Adrenal gland (tissue), 12 donors: Measurements from ENCODE around the gene TNIK. TPM values are rescaled to one million over a fixed set of nuclear protein-coding genes. Genes with fewer than 3 reads are reported as not detected.

Experiments
- DNase-seq, 7 donors: peaks; one replicate each; pipeline ENCODE4 v3.0.0-alpha.2; 2019 to 2020
- H3K27ac ChIP-seq, 5 donors: fragments of 200-600 bp; sonication (generic) in 4 of 5; 1 replicate in 3 of 5; 2 replicates in 2 of 5; pipeline versions ENCODE4 v1.5.1 to v1.8.0; 2016 to 2020; ENCODE audit warnings: mild to moderate bottlenecking in 1 of 5
- H3K27me3 ChIP-seq: fragments of 200-600 bp; 2 replicates; pipeline ENCODE4 v1.8.0; 2021
- H3K36me3 ChIP-seq, 2 donors: fragments of 200-600 bp; replicated peaks in 1 of 2; 1 replicate in 1 of 2; 2 replicates in 1 of 2; pipeline versions ENCODE4 v1.5.1 to v1.8.0; 2018 to 2022
- H3K4me1 ChIP-seq, 2 donors: fragments of 200-600 bp; replicated peaks in 1 of 2; 1 replicate in 1 of 2; 2 replicates in 1 of 2; pipeline versions ENCODE4 v1.5.1 to v1.8.0; 2018 to 2021
- H3K4me3 ChIP-seq, 4 donors: fragments of 200-600 bp; sonication (generic) in 3 of 4; one replicate each; pipeline ENCODE4 v1.5.1; 2016 to 2018
- H3K9me3 ChIP-seq, 3 donors: fragments of 200-600 bp; sonication (generic) in 1 of 3; replicated peaks in 1 of 3; 1 replicate in 2 of 3; 2 replicates in 1 of 3; pipeline versions ENCODE4 v1.5.1 to v1.8.0; 2016 to 2021
- POLR2A ChIP-seq, 2 donors: fragments of 450-650 bp; IDR thresholded peaks; one replicate each; pipeline ENCODE4 v1.6.1; 2017; ENCODE audit warnings: antibody characterized with exemption in 2 of 2, mild to moderate bottlenecking in 2 of 2, moderate library complexity in 1 of 2
- WGBS, 4 donors: extraction: QIAGEN DNeasy Blood & Tissue Kit in 2 of 4; methylation state at CpG; one replicate each; pipeline versions ENCODE4 v1.1.5 to v1.1.7; 2013 to 2017; 5-methylcytosine and 5-hydroxymethylcytosine counted together
- intact Hi-C, 2 donors: fragments of 100-400 bp; cut with DNase I; formaldehyde crosslinking; loops; one replicate each; pipeline versions ENCODE4 v1.14.1 to v1.15.0; 2022 to 2023
- polyA plus RNA-seq, 3 donors: library from polyadenylated mRNA; stranded (reverse); fragments of 200-250 nt in 2 of 3; fragments of 350-450 nt in 1 of 3; fragmentation: Illumina TruSeq in 1 of 3; extraction: RNeasy Lipid Tissue Mini Kit (QIAGEN cat#74804) in 1 of 3; gene quantifications; one replicate each; pipeline ENCODE4 v1.2.3, GENCODE V29; 2013 to 2014
- total RNA-seq, 9 donors: library from RNA; depleted of rRNA in 4 of 9; stranded (reverse); fragments of >200 nt in 4 of 9; fragments of 120-200 nt in 1 of 9; fragmentation: NEBNext Ultra II Directional in 1 of 9; extraction: Animal tissue kit (Norgen Biotek cat#: 25700) in 1 of 9; gene quantifications; one replicate each; pipeline versions ENCODE4 v1.1.0 to v1.2.4, GENCODE V29; 2013 to 2023
- TF ChIP-seq, protein P1 (sequence below), 6 experiments: fragments of 450-650 bp in 4 of 6; fragments of 200-600 bp in 2 of 6; sonication (generic) in 1 of 6; IDR thresholded peaks; 1 replicate in 5 of 6; 2 replicates in 1 of 6; pipeline versions ENCODE4 v1.5.1 to v1.8.0; 2016 to 2021; ENCODE audit warnings: antibody characterized with exemption in 6 of 6, mild to moderate bottlenecking in 2 of 6, moderate library complexity in 1 of 6
- donor health status: healthy with polysubstance abuse.
- donor health status: Bipolar disorder and iron deficiency.
- donor health status: DM: yes; HTN: yes; CAD: no.
- donor health status: DM: no; HTN: no; CAD: no.
- donor health status: DM: no; HTN: no; CAD: no.
- donor health status: DM: yes; HTN: yes; CAD: no.

Gene TNIK
- total and polyA plus RNA-seq, 12 donors: 4.9 to 33.1 (median 10.7) TPM

DNA sequence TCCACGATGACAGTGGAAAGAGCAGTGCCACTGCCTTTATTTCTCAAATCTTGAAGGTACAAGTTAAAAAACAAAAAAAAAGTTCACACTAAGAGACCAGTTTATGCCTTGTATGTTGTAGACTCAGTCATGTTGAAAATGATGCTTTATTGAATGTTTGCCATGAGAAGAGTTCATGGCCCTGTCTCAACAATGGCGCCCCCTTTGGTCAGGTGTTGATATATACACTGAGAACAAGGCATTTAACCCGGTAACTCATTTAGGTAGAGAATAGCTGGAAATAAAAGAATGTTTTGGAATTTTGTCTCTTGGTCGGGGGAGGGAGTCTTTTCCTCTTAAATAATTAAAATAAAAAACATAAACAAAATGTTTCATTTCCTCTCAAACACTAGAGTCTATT lies 288.1 kb downstream of the TNIK start:
- Histone ChIP-seq H3K27ac (no peak overlapping the region), H3K27me3 (no peaks in the 10 kb centered on the region), H3K36me3 (no peaks in the 10 kb centered on the region), H3K9me3 (no peaks in the 10 kb centered on the region), H3K4me3 (no peak overlapping the region), H3K4me1 (peaks cover 32 to 43% of the 10 kb centered on the region in 2 donors)
- intact Hi-C loops: no loop called here
- TF ChIP-seq, protein P1, sequence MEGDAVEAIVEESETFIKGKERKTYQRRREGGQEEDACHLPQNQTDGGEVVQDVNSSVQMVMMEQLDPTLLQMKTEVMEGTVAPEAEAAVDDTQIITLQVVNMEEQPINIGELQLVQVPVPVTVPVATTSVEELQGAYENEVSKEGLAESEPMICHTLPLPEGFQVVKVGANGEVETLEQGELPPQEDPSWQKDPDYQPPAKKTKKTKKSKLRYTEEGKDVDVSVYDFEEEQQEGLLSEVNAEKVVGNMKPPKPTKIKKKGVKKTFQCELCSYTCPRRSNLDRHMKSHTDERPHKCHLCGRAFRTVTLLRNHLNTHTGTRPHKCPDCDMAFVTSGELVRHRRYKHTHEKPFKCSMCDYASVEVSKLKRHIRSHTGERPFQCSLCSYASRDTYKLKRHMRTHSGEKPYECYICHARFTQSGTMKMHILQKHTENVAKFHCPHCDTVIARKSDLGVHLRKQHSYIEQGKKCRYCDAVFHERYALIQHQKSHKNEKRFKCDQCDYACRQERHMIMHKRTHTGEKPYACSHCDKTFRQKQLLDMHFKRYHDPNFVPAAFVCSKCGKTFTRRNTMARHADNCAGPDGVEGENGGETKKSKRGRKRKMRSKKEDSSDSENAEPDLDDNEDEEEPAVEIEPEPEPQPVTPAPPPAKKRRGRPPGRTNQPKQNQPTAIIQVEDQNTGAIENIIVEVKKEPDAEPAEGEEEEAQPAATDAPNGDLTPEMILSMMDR (IDR thresholded peaks at IDR 0.05): no peak
- TF ChIP-seq POLR2A (IDR thresholded peaks at IDR 0.05): no peak
- 87 to 93% (median 91%) methylated on average over 4 of the region's 4 CpGs for WGBS, 4 donors
- DNase-seq: no peak

GRCh38 chr3:171169866-171170265 lies 290.3 kb downstream of the TNIK start:
- DNase-seq: no peak
- 92 to 100% (median 95%) methylated on average over 1 of the region's 1 CpG for WGBS, 4 donors
- TF ChIP-seq, protein P1 (IDR thresholded peaks at IDR 0.05): no peak
- TF ChIP-seq POLR2A (IDR thresholded peaks at IDR 0.05): no peak
- Histone ChIP-seq H3K27me3 (no peaks in the 10 kb centered on the region), H3K27ac (no peak overlapping the region), H3K4me1 (peaks cover 15 to 22% of the 10 kb centered on the region in 2 donors), H3K9me3 (no peaks in the 10 kb centered on the region), H3K36me3 (no peaks in the 10 kb centered on the region), H3K4me3 (no peak overlapping the region)
- intact Hi-C loops: no loop called here

DNA sequence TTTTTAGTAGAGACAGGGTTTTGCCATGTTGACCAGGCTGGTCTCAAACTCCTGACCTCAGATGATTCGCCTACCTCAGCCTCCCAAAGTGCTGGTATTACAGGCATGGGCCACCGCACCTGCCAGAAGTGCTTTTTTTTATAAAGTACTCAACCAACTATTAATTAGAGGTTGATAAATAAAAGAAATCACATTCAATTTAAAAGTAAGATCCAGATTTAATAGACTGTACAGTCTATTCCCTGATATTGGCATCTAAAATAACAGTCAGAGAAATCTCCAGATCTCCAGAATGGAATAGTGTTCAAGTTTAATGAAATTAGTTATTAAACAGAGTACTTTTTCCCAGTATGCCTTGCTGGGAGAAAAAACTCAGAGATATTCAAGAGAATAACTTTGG lies 290.8 kb downstream of the TNIK start:
- H3K4me1 ChIP-seq: peaks cover 11 to 18% of the 10 kb centered on the region in 2 donors
- H3K27ac ChIP-seq: no peak overlapping the region
- 50 to 88% (median 63%) methylated on average over 2 of the region's 2 CpGs for WGBS, 4 donors
- TF ChIP-seq POLR2A (IDR thresholded peaks at IDR 0.05): no peak
- TF ChIP-seq, protein P1 (IDR thresholded peaks at IDR 0.05): no peak
- intact Hi-C loops: no loop called here
- DNase-seq: no peak
- no peaks in the 10 kb centered on the region for H3K9me3 ChIP-seq
- no peaks in the 10 kb centered on the region for H3K27me3 ChIP-seq
- no peak overlapping the region for H3K4me3 ChIP-seq
- H3K36me3 ChIP-seq: no peaks in the 10 kb centered on the region

- no peaks in the 10 kb centered on the region for H3K36me3 ChIP-seq
- peak overlapping the region in 2 of 5 donors; percentile 1 to 63 for H3K27ac ChIP-seq
- no peak for DNase-seq
- H3K9me3 ChIP-seq: no peaks in the 10 kb centered on the region
- TF ChIP-seq, protein P1 (IDR thresholded peaks at IDR 0.05): no peak
- TF ChIP-seq POLR2A (IDR thresholded peaks at IDR 0.05): no peak
- H3K4me3 ChIP-seq: no peak overlapping the region
- WGBS, 4 donors: 94 to 99% (median 97%) methylated on average over 4 of the region's 4 CpGs
- H3K4me1 ChIP-seq: peaks cover 2 to 9% of the 10 kb centered on the region in 2 donors
- intact Hi-C loops: no loop called here
- H3K27me3 ChIP-seq: no peaks in the 10 kb centered on the region
These were observed 291.7 kb downstream of the TNIK start for GRCh38 chr3:171168551-171168950.
